Measurements from ENCODE around the gene LMO4.

LMO4 gene

GRCh38 chr1:87325982-87326738, 2.5 kb upstream of the LMO4 start:
- peak; percentile 46 for DNase-seq

GRCh38 chr1:87327376-87328271, 1.1 kb upstream of the LMO4 start:
- peak; percentile 93 for DNase-seq

GRCh38 chr1:87329051-87329525, 408 bp downstream of the LMO4 start:
- peak; percentile 51 for DNase-seq

GRCh38 chr1:87329526-87330056, 911 bp downstream of the LMO4 start:
- peak; percentile 40 for DNase-seq

- peak; percentile 59 for DNase-seq
These were observed 1.6 kb downstream of the LMO4 start for GRCh38 chr1:87330057-87330884.

- DNase-seq: no peak
These were observed 2.2 kb downstream of the LMO4 start for GRCh38 chr1:87330885-87331364.

- peak; percentile 84 for DNase-seq
These were observed 2.9 kb downstream of the LMO4 start for GRCh38 chr1:87331365-87332241.

GRCh38 chr1:87333692-87334347, 5.1 kb downstream of the LMO4 start:
- DNase-seq: no peak

- peak; percentile 76 for DNase-seq
These were observed 5.9 kb downstream of the LMO4 start for GRCh38 chr1:87334351-87335174.

GRCh38 chr1:87335175-87335884, 6.7 kb downstream of the LMO4 start:
- DNase-seq: peak; percentile 69

GRCh38 chr1:87336623-87337067, 8.0 kb downstream of the LMO4 start:
- no peak for DNase-seq

GRCh38 chr1:87337606-87338005, 8.9 kb downstream of the LMO4 start:
- no peak for DNase-seq

- no peak for DNase-seq
These were observed 9.9 kb downstream of the LMO4 start for GRCh38 chr1:87338566-87338965.

GRCh38 chr1:87344231-87344630, 15.6 kb downstream of the LMO4 start:
- no peak for DNase-seq

GRCh38 chr1:87346130-87346814, 17.6 kb downstream of the LMO4 start:
- DNase-seq: no peak

- DNase-seq: no peak
These were observed 19.8 kb downstream of the LMO4 start for GRCh38 chr1:87348341-87349019.

GRCh38 chr1:87349036-87349435, 20.4 kb downstream of the LMO4 start:
- DNase-seq: no peak

Measured in right kidney (tissue), 1 donor.